Fibroblast of pulmonary artery (primary cell): ENCODE results near the gene MRPL57.

Experiments
- DNase-seq: peaks from one replicate; pipeline ENCODE4 v3.0.0-alpha.2; 2010; ENCODE audit warnings: low read depth
- H3K4me3 ChIP-seq: replicated peaks from 2 replicates; pipeline ENCODE4 v1.5.1; 2011; ENCODE audit warnings: low read depth, mild to moderate bottlenecking, control low read depth, low read length, moderate library complexity
- CTCF ChIP-seq: IDR thresholded peaks from 2 replicates; pipeline ENCODE4 v1.5.1; 2011; ENCODE audit warnings: mild to moderate bottlenecking, control low read depth, low read length, inconsistent platforms; ENCODE audit errors: missing control alignments

Gene MRPL57

GRCh38 chr13:21221268-21221667 lies 44.8 kb downstream of the MRPL57 start:
- H3K4me3 ChIP-seq: no peak overlapping the region
- DNase-seq: no peak
- TF ChIP-seq CTCF: no peak

GRCh38 chr13:21225082-21225481 lies 48.6 kb downstream of the MRPL57 start:
- no peak for DNase-seq
- TF ChIP-seq CTCF: no peak
- no peak overlapping the region for H3K4me3 ChIP-seq

GRCh38 chr13:21225841-21226581 lies 49.6 kb downstream of the MRPL57 start:
- no peak overlapping the region for H3K4me3 ChIP-seq
- DNase-seq: no peak
- TF ChIP-seq CTCF: no peak

- no peak for DNase-seq
- H3K4me3 ChIP-seq: no peak overlapping the region
- TF ChIP-seq CTCF: no peak
Measured at GRCh38 chr13:21227917-21228316, 51.5 kb downstream of the MRPL57 start.
